Measurements from ENCODE around the gene GPSM3.

DNA sequence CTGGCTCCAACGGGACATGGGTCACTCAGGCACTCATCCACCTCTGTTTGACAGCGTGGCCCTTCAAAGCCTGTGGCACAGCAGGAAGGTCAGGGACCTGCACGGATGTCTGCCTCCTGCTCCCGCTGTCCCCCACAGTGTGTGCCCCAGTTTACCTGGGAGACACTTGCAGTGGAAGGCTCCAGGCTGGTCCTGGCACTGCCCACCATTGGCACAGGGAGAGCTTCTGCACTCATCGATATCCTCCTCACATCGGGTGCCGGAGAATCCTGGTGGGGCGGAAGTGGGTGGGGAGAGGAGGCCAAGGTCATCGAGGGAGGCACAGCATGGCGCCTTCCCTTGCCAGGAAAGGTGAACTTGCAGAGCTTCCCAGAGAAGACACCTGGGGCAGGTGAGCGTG lies 24.6 kb upstream of the GPSM3 start:
- TF ChIP-seq, protein P1, sequence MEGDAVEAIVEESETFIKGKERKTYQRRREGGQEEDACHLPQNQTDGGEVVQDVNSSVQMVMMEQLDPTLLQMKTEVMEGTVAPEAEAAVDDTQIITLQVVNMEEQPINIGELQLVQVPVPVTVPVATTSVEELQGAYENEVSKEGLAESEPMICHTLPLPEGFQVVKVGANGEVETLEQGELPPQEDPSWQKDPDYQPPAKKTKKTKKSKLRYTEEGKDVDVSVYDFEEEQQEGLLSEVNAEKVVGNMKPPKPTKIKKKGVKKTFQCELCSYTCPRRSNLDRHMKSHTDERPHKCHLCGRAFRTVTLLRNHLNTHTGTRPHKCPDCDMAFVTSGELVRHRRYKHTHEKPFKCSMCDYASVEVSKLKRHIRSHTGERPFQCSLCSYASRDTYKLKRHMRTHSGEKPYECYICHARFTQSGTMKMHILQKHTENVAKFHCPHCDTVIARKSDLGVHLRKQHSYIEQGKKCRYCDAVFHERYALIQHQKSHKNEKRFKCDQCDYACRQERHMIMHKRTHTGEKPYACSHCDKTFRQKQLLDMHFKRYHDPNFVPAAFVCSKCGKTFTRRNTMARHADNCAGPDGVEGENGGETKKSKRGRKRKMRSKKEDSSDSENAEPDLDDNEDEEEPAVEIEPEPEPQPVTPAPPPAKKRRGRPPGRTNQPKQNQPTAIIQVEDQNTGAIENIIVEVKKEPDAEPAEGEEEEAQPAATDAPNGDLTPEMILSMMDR (IDR thresholded peaks at IDR 0.05): no peak
- no peak for TF ChIP-seq POLR2A (IDR thresholded peaks at IDR 0.05)

Data from uterus (tissue), 2 donors.